SK-N-SH (cell line): ENCODE data around the gene GALNT12. TPM values are rescaled to one million over a fixed set of nuclear protein-coding genes. Genes with fewer than 3 reads are reported as not detected.

ENCODE experiments used
- CTCF ChIA-PET: fragments of 300-600, 350-600 bp; formaldehyde crosslinking; extraction: SDS; loops from one replicate; lab custom pipeline; 2021; lab: Yijun Ruan, JAX
- POLR2A ChIA-PET: fragments of 350-600 bp; sonication (Branson Sonifier 250); formaldehyde crosslinking; extraction: SDS; loops from one replicate; lab custom pipeline; 2020; ENCODE audit warnings: antibody characterized with exemption, inconsistent platforms; lab: Yijun Ruan, JAX
- DNase-seq: peaks from one replicate; pipeline ENCODE4 v3.0.0; 2012
- H2AFZ ChIP-seq: fragments of 200-600 bp; sonication (generic); 2 replicates; pipeline ENCODE4 v1.8.1; 2016; ENCODE audit warnings: antibody characterized with exemption, mild to moderate bottlenecking, low read depth
- H3F3A ChIP-seq: fragments of 200-600 bp; sonication (generic); replicated peaks from 2 replicates; pipeline ENCODE3; 2016; ENCODE audit warnings: antibody characterized with exemption, mild to moderate bottlenecking; ENCODE audit not compliant: insufficient read depth
- H3K27ac ChIP-seq, 2 experiments: fragments of 200-500 bp in 1 of 2; fragments of 200-600 bp in 1 of 2; sonication (Bioruptor generic) in 1 of 2; sonication (generic), shearing (Covaris generic) in 1 of 2; 2 replicates each; pipeline versions ENCODE4 v1.5.1 to v1.6.1; 2014 to 2016; ENCODE audit warnings: low read depth in 2 of 2, inconsistent platforms in 1 of 2, low read length in 1 of 2, mild to moderate bottlenecking in 1 of 2, mixed read lengths in 1 of 2
- H3K27me3 ChIP-seq: fragments of 200-600 bp; sonication (generic), shearing (Covaris generic); 2 replicates; pipeline ENCODE4 v1.6.1; 2016; ENCODE audit warnings: mixed run types; ENCODE audit not compliant: insufficient read depth
- H3K36me3 ChIP-seq, 2 experiments: fragments of 200-500 bp in 1 of 2; fragments of 200-600 bp in 1 of 2; sonication (Bioruptor generic) in 1 of 2; sonication (generic) in 1 of 2; replicated peaks in 1 of 2; 2 replicates each; pipeline versions ENCODE3 to v1.5.1; 2014 to 2016; ENCODE audit warnings: low read length in 1 of 2, mild to moderate bottlenecking in 1 of 2; ENCODE audit not compliant: insufficient read depth in 2 of 2, control insufficient read depth in 1 of 2
- H3K4me1 ChIP-seq, 2 experiments: fragments of 200-500 bp in 1 of 2; fragments of 200-600 bp in 1 of 2; sonication (Bioruptor generic) in 1 of 2; sonication (generic), shearing (Covaris generic) in 1 of 2; 2 replicates each; pipeline versions ENCODE4 v1.5.1 to v1.6.1; 2014 to 2016; ENCODE audit warnings: low read depth in 1 of 2, low read length in 1 of 2, mixed run types in 1 of 2; ENCODE audit not compliant: insufficient read depth in 2 of 2, control insufficient read depth in 1 of 2
- H3K4me2 ChIP-seq: fragments of 200-600 bp; sonication (generic), shearing (Covaris generic); 2 replicates; pipeline ENCODE4 v1.6.1; 2017; ENCODE audit warnings: mixed run types
- H3K4me3 ChIP-seq, 2 experiments: fragments of 200-500 bp in 1 of 2; fragments of 200-600 bp in 1 of 2; sonication (Bioruptor generic) in 1 of 2; sonication (generic), shearing (Covaris generic) in 1 of 2; 2 replicates each; pipeline versions ENCODE4 v1.5.1 to v1.8.1; 2014 to 2016; ENCODE audit warnings: low read depth in 2 of 2, inconsistent platforms in 1 of 2, low read length in 1 of 2, mild to moderate bottlenecking in 1 of 2, mixed read lengths in 1 of 2, moderate library complexity in 1 of 2
- H3K79me2 ChIP-seq: fragments of 200-600 bp; sonication (generic); 2 replicates; pipeline ENCODE4 v1.8.1; 2017; ENCODE audit warnings: mild to moderate bottlenecking; ENCODE audit not compliant: insufficient read depth
- H3K9ac ChIP-seq: fragments of 200-600 bp; sonication (generic); 2 replicates; pipeline ENCODE4 v1.6.1; 2017; ENCODE audit warnings: mixed run types
- H3K9me2 ChIP-seq: fragments of 200-600 bp; sonication (generic); 2 replicates; pipeline ENCODE4 v1.6.1; 2017; ENCODE audit warnings: mixed run types
- H3K9me3 ChIP-seq: fragments of 200-600 bp; sonication (generic); 2 replicates; pipeline ENCODE4 v1.6.1; 2017; ENCODE audit warnings: mixed run types, mild to moderate bottlenecking, moderate library complexity
- H4K20me1 ChIP-seq: fragments of 200-600 bp; sonication (generic); 2 replicates; pipeline ENCODE4 v1.6.1; 2017; ENCODE audit warnings: mild to moderate bottlenecking, mixed run types; ENCODE audit not compliant: insufficient read depth
- CHD2 ChIP-seq: fragments of 150-350 bp; IDR thresholded peaks from 2 replicates; pipeline ENCODE4 v1.6.1; 2018; ENCODE audit warnings: low read length; ENCODE audit not compliant: partially characterized antibody
- EZH2phosphoT487 ChIP-seq: fragments of 200-600 bp; sonication (generic); IDR thresholded peaks from 2 replicates; pipeline ENCODE4 v1.6.1; 2017; ENCODE audit warnings: low read depth, mixed run types, mild to moderate bottlenecking, antibody characterized with exemption, moderate library complexity, borderline replicate concordance
- FOSL2 ChIP-seq: IDR thresholded peaks from 2 replicates; pipeline ENCODE4 v1.4.0; 2012; ENCODE audit warnings: low read depth, mild to moderate bottlenecking, moderate library complexity, borderline replicate concordance
- FOXJ3 ChIP-seq: sonication (generic); formaldehyde crosslinking; IDR thresholded peaks from 2 replicates; pipeline ENCODE4 v1.5.1; 2020; ENCODE audit warnings: mild to moderate bottlenecking, missing genetic modification reagents
- FOXM1 ChIP-seq: IDR thresholded peaks from 2 replicates; pipeline ENCODE4 v1.4.0; 2012; ENCODE audit warnings: low read depth, mild to moderate bottlenecking
- GABPA ChIP-seq: IDR thresholded peaks from 2 replicates; pipeline ENCODE4 v1.4.0; 2012; ENCODE audit warnings: low read depth, mild to moderate bottlenecking
- JUND ChIP-seq: IDR thresholded peaks from 2 replicates; pipeline ENCODE4 v1.4.0; 2012
- MXI1 ChIP-seq: IDR thresholded peaks from 2 replicates; pipeline ENCODE4 v1.6.1; 2012; ENCODE audit warnings: mild to moderate bottlenecking, low read depth, low read length, improper control_type of control experiment
- NFIC ChIP-seq: IDR thresholded peaks from 2 replicates; pipeline ENCODE4 v1.4.0; 2012; ENCODE audit warnings: borderline replicate concordance
- NRF1 ChIP-seq: IDR thresholded peaks from 2 replicates; pipeline ENCODE4 v1.6.1; 2012; ENCODE audit warnings: low read depth, mild to moderate bottlenecking, low read length
- RAD21 ChIP-seq: IDR thresholded peaks from 2 replicates; pipeline ENCODE4 v1.6.1; 2012; ENCODE audit warnings: mild to moderate bottlenecking, low read length
- RCOR1 ChIP-seq: fragments of 150-350 bp; IDR thresholded peaks from 2 replicates; pipeline ENCODE4 v1.6.1; 2017; ENCODE audit warnings: antibody characterized with exemption, low read length
- REST ChIP-seq: IDR thresholded peaks from 2 replicates; pipeline ENCODE4 v1.6.1; 2012; ENCODE audit warnings: mild to moderate bottlenecking, low read depth, low read length, moderate library complexity
- RXRA ChIP-seq: IDR thresholded peaks from 2 replicates; pipeline ENCODE4 v1.4.0; 2012; ENCODE audit warnings: low read depth, mild to moderate bottlenecking, borderline replicate concordance
- TAF1 ChIP-seq: IDR thresholded peaks from 2 replicates; pipeline ENCODE4 v1.6.1; 2012; ENCODE audit warnings: low read depth, mild to moderate bottlenecking, low read length, moderate library complexity, borderline replicate concordance
- TCF12 ChIP-seq: IDR thresholded peaks from 2 replicates; pipeline ENCODE4 v1.4.0; 2012
- TEAD4 ChIP-seq: IDR thresholded peaks from 2 replicates; pipeline ENCODE4 v1.4.0; 2012; ENCODE audit warnings: mild to moderate bottlenecking, borderline replicate concordance; ENCODE audit not compliant: insufficient read depth
- USF2 ChIP-seq: fragments of 150-350 bp; IDR thresholded peaks from 2 replicates; pipeline ENCODE4 v1.6.1; 2017; ENCODE audit warnings: antibody characterized with exemption, low read length, low read depth, borderline replicate concordance
- WGBS: methylation state at CpG from one replicate; pipeline ENCODE4 v1.1.6; 2017; ENCODE audit warnings: low lambda C conversion rate; 5-methylcytosine and 5-hydroxymethylcytosine counted together
- polyA plus RNA-seq, 3 experiments: library from polyadenylated mRNA; depleted of rRNA; stranded (reverse); fragments of >200 nt; gene quantifications; 2 replicates each; pipeline ENCODE4 v1.2.3, GENCODE V29; 2012

The GALNT12 gene
- polyA plus RNA-seq, 1 of the 3 experiments (the other 2 are of a cell fraction), result 7.4 TPM

GRCh38 chr9:98810102-98810842, 2.8 kb downstream of the GALNT12 start:
- H3K4me1 ChIP-seq, result peaks cover 0 to 16% of the 10 kb centered on the region in 2 experiments; a peak in 1 of 4 replicates
- DNase-seq, result no peak
- POLR2A ChIA-PET, result no interaction called here
- no peak overlapping the region for H3K4me3 ChIP-seq
- TF ChIP-seq RXRA (no peak), USF2 (no peak), RCOR1 (no peak), RAD21 (no peak), NFIC (no peak), JUND (no peak), MXI1 (no peak), TCF12 (no peak), EZH2phosphoT487 (no peak), CHD2 (no peak), FOXJ3 (CRISPR knock-in tag) (no peak), REST (no peak), FOSL2 (no peak), FOXM1 (no peak), GABPA (no peak), NRF1 (no peak), TAF1 (no peak), TEAD4 (no peak)
- TF ChIP-seq, all 33 proteins: peak for 0
- H4K20me1 ChIP-seq, result no peaks in the 10 kb centered on the region
- no peaks in the 10 kb centered on the region for H3K9me2 ChIP-seq
- 0 out of 2 replicates have a peak, but pooled peaks cover 9% of the 10 kb centered on the region for H3K27me3 ChIP-seq
- H3K79me2 ChIP-seq, result no peaks in the 10 kb centered on the region
- H3K9me3 ChIP-seq, result no peaks in the 10 kb centered on the region
- H3K27ac ChIP-seq, result no peak overlapping the region; a peak in 1 of 4 replicates
- H3F3A ChIP-seq, result peaks cover 7% of the 10 kb centered on the region
- H3K36me3 ChIP-seq, result no peaks in the 10 kb centered on the region
- no peak overlapping the region for H3K9ac ChIP-seq
- H2AFZ ChIP-seq, result no peak overlapping the region
- H3K4me2 ChIP-seq, result no peak overlapping the region
- CTCF ChIA-PET, result interaction anchor here (2.8 kb wide), 1 partner anchor 38 kb away, joined by 10 read pairs; no protein-coding TSS in a partner anchor
- WGBS, result 84% methylated on average over 3 of the region's 3 CpGs
